ENCODE measurements around the gene TTC7B. TPM values are rescaled to one million over a fixed set of nuclear protein-coding genes. Genes with fewer than 3 reads are reported as not detected.

Gene TTC7B
- total RNA-seq, 4 donors from 2014 or later: 0.18 to 53.6 (median 11.2) TPM

DNA sequence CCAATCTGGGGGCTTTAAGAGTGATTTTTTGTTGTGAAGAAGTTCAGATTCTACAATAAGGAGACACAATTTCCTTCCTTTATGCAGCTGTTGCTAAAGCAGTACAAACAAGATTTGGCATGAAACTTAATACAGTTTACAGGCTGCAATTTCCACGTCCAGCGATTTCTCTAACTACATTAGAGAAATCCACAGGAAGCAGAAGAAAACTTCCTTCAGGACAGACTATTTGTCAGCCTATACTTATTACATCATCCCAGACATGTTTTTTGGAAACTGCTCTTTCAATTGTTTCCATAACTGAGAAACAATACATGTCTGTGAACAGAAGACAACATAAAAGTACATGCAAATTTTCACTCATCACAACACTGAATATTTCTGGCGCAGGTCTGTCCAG is 204.3 kb downstream of the TTC7B start:
- DNase-seq: no peak
- no peaks in the 10 kb centered on the region for H3K27me3 ChIP-seq

DNA sequence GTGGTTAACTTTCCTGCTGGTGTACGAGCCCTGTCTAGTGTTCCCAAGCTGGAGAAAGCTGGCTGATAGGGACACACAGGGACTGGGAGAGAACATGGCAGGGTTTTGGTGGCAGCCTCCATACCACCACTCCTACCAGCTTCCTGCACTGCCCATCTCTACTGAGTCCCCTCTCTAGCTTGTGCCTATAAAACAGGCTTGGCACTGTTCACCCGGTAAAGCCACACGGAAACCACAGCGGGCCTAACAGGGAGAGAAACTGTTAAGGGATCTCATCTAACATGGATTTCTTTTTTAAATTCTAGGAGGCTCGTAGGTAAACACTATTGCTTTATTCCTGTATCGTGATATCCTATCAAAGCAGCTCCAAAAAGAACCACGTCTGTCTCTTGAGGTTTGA is 204.7 kb downstream of the TTC7B start:
- no peaks in the 10 kb centered on the region for H3K4me1 ChIP-seq
- H3K4me3 ChIP-seq: no peak overlapping the region
- H3K36me3 ChIP-seq: no peaks in the 10 kb centered on the region
- no peaks in the 10 kb centered on the region for H3K9me3 ChIP-seq
- H3K27ac ChIP-seq: no peak overlapping the region
- TF ChIP-seq POLR2A (IDR thresholded peaks at IDR 0.05): no peak
- H3K27me3 ChIP-seq: no peaks in the 10 kb centered on the region
- no peak for DNase-seq

More for the DNA sequence above, 204.3 kb downstream of the TTC7B start:
- Histone ChIP-seq H3K4me3 (no peak overlapping the region), H3K4me1 (no peaks in the 10 kb centered on the region), H3K36me3 (no peaks in the 10 kb centered on the region), H3K9me3 (no peaks in the 10 kb centered on the region), H3K27ac (no peak overlapping the region)
- TF ChIP-seq, protein P1, sequence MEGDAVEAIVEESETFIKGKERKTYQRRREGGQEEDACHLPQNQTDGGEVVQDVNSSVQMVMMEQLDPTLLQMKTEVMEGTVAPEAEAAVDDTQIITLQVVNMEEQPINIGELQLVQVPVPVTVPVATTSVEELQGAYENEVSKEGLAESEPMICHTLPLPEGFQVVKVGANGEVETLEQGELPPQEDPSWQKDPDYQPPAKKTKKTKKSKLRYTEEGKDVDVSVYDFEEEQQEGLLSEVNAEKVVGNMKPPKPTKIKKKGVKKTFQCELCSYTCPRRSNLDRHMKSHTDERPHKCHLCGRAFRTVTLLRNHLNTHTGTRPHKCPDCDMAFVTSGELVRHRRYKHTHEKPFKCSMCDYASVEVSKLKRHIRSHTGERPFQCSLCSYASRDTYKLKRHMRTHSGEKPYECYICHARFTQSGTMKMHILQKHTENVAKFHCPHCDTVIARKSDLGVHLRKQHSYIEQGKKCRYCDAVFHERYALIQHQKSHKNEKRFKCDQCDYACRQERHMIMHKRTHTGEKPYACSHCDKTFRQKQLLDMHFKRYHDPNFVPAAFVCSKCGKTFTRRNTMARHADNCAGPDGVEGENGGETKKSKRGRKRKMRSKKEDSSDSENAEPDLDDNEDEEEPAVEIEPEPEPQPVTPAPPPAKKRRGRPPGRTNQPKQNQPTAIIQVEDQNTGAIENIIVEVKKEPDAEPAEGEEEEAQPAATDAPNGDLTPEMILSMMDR (IDR thresholded peaks at IDR 0.05): no peak
- no peak for TF ChIP-seq POLR2A (IDR thresholded peaks at IDR 0.05)

DNA sequence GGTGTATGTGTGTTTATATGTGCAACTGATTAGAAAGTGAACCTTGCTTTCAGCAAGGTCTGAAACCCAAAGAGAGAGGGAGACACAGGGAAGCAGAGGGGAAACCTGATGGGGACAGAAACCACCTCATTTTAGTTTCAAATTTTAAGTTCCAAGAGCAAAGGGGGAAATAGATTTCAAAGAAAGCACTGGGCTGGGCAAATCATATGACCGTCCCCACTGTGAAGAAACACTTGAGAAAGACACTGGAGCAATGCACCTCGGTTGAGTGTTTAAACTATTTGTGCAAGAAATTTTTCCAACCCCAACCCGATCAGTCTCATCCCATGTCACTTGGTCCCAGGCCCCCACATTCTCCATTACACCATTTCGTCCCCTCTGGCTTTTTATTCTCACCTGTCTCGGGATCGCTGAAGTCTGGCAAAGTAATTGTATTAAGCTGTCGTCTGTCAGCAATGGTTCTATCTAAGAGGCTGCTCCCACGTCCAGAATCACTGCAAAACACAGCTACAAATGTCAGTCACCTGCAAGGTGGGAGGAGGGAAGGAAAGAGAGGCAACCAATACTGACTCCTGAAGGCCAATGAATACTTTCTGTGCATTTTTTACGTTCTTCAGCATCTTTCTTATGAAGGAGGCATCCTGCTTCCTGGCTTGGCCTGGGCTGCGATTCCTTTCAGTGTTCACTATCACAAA is 205.7 kb downstream of the TTC7B start:
- DNase-seq: no peak
- TF ChIP-seq, protein P1 (IDR thresholded peaks at IDR 0.05): no peak
- TF ChIP-seq POLR2A (IDR thresholded peaks at IDR 0.05): no peak
- Histone ChIP-seq H3K36me3 (no peaks in the 10 kb centered on the region), H3K27me3 (no peaks in the 10 kb centered on the region), H3K9me3 (no peaks in the 10 kb centered on the region), H3K27ac (no peak overlapping the region), H3K4me3 (no peak overlapping the region), H3K4me1 (no peaks in the 10 kb centered on the region)

DNA sequence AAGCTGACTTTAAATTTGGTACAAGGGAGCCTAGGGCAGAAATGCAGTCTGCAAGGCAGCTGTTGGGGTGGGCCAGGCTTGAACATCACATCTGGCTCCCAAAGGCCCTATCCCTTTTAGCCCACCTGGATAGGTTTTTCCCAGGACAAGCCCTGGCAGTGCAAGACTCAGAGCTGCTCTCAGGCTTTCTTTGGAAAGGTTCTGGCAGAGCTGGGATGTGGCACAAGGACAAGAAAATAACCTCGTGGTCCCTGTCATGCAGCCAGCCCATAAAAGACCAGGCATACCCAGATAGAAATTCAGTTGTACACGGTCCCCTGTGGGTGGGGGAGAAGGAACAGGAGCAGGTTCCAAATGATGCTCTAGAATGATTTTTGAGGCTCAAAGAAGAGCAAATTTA is 206.9 kb downstream of the TTC7B start:
- H3K9me3 ChIP-seq: no peaks in the 10 kb centered on the region
- H3K27ac ChIP-seq: no peak overlapping the region
- H3K36me3 ChIP-seq: no peaks in the 10 kb centered on the region
- no peak overlapping the region for H3K4me3 ChIP-seq
- no peak for DNase-seq
- H3K27me3 ChIP-seq: no peaks in the 10 kb centered on the region
- H3K4me1 ChIP-seq: no peaks in the 10 kb centered on the region
- TF ChIP-seq POLR2A (IDR thresholded peaks at IDR 0.05): no peak
- TF ChIP-seq, protein P1 (IDR thresholded peaks at IDR 0.05): no peak

DNA sequence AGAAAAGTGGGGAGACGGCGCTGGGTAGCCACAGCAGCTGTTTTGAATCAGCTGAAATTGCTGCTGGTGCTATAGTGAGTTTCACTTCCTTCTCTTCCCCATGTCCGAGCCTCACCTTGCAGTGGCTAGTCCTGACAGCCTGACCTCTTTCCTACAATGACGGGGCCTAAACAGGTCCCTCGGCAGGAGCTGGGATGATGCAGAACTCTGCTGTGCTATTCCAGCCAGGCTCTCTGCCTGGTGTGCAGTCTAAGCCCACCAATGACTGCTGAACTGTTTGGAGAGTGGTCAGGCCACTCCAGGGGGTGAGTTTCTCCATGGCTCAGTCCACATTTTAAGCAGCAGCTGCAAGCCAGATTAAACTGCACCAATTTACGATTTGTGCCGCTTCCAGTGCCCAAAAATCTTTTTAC is 207.3 kb downstream of the TTC7B start:
- Histone ChIP-seq H3K27me3 (no peaks in the 10 kb centered on the region), H3K27ac (no peak overlapping the region), H3K4me1 (no peaks in the 10 kb centered on the region), H3K9me3 (no peaks in the 10 kb centered on the region), H3K36me3 (no peaks in the 10 kb centered on the region), H3K4me3 (no peak overlapping the region)
- no peak for DNase-seq
- TF ChIP-seq, protein P1 (IDR thresholded peaks at IDR 0.05): no peak
- TF ChIP-seq POLR2A (IDR thresholded peaks at IDR 0.05): no peak

DNA sequence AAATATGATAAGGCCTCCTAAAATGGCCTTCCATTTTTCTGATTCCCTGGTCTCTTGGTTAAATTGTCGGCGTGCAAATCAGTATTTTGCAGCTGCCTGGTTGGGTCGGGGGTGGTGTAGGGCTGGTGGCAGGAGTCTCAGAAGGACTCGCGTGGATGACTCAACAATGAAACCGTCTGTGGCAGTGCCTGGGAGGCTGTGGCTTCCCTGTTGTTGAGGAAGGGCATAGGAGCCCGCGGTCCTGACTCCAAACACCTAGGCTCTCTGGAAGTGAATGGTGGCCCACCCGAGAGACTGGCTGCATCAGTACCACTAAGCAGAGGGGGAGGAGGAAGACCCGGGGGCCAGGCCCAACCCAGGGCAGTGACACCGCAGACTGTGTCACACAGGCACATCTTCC is 207.9 kb downstream of the TTC7B start:
- H3K4me1 ChIP-seq: no peaks in the 10 kb centered on the region
- H3K27ac ChIP-seq: no peak overlapping the region
- H3K27me3 ChIP-seq: no peaks in the 10 kb centered on the region
- no peaks in the 10 kb centered on the region for H3K36me3 ChIP-seq
- no peak for DNase-seq
- H3K4me3 ChIP-seq: no peak overlapping the region
- no peak for TF ChIP-seq POLR2A (IDR thresholded peaks at IDR 0.05)
- TF ChIP-seq, protein P1 (IDR thresholded peaks at IDR 0.05): no peak
- no peaks in the 10 kb centered on the region for H3K9me3 ChIP-seq

Measured in Peyer's patch (tissue), 4 donors.